ENCODE measurements around the gene C4orf50.

C4orf50 gene

GRCh38 chr4:5973033-5973432 is 45.2 kb downstream of the C4orf50 start:
- no peak for DNase-seq (ENCODE audit: low read depth in 2 of 2, low spot score in 1 of 2)

DNA sequence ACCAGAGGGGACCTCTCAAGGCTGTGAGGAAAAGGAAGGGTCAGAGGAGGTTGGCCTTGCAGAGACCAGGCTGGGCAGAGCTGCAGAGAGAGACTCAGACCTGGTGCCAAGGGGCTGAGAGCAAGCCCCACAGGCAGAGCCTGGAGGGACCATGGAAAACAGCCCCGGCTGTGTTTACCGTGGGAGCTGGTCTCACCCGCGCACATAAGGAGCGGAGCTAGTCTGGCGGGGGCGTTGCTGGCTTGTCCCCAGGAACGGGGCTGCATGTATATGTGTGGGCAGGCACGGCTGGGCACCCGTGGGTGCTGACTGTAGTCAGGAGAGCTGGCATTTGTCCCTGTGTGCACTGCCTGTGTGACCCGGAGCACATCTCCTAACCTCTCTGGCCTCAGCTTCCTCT is 45.7 kb downstream of the C4orf50 start:
- no peak for DNase-seq (ENCODE audit: low read depth in 2 of 2, low spot score in 1 of 2)

- no peak for DNase-seq (ENCODE audit: low read depth in 2 of 2, low spot score in 1 of 2)
These were observed 47.2 kb downstream of the C4orf50 start for GRCh38 chr4:5971078-5971450.

GRCh38 chr4:5970381-5971077 is 47.7 kb downstream of the C4orf50 start:
- no peak for DNase-seq (ENCODE audit: low read depth in 2 of 2, low spot score in 1 of 2)

DNA sequence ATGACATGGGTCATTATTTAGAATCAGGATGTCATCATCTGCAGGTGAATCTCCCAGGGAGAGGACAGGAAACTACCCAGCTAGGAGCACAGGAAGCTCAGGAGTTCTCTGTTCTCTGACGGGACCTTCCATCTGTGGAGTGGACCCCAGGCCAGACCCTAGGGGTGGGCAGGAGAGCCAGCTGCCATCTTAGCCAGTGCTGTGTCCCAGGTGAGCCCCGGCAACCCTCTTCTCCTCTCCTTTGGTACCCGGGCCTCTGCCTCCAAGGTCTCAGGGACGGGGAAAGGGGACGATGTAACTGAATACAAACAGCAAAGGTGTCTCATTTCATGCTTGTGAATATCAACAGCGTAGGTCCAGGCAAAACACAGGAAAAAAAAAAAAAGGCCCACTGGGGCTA is 48.5 kb downstream of the C4orf50 start:
- no peak for DNase-seq (ENCODE audit: low read depth in 2 of 2, low spot score in 1 of 2)

DNA sequence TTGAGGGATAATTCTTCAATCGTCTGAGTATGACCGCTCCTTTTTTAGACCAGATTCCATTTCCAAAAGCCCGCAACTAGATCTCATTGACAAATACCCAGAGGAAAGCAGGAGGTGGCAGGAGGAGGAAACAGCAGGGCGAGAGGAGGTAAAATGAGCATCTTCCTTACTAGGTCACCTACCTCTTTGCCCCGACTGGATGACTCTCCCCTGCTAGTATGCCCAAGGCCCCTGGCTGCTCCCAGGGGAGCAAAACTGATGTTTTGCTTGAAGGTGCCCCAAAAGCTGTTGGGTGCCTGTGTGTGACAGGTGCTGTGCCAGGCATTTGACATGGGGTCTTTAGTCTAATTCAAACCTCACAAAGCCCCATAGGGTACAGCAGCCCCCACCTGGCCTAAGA is 48.9 kb downstream of the C4orf50 start:
- DNase-seq (ENCODE audit: low read depth in 2 of 2, low spot score in 1 of 2), result no peak

GRCh38 chr4:5968246-5968645 is 50.0 kb downstream of the C4orf50 start:
- no peak for DNase-seq (ENCODE audit: low read depth in 2 of 2, low spot score in 1 of 2)

- DNase-seq (ENCODE audit: low read depth in 2 of 2, low spot score in 1 of 2), result no peak
These were observed 50.4 kb downstream of the C4orf50 start for GRCh38 chr4:5967783-5968182.

DNA sequence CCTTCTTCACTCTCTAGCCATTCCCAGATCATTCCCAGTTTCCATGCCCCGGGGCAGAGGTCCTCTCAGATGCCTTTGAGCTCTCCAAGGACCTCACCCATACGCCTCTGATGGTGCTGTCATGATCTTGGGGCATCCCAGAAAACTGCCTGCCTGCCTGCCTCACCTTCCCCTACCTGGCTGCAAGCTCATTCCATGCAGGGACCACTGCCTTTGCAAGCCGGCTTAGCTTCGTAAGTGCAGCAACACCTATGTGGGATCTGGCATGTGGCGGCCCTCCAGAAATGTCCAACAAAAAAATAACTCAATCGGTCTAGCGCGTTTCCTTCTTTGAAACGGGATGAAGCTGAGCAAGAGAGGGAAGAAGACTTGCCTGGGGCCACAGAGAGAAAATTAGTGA is 53.0 kb downstream of the C4orf50 start:
- no peak for DNase-seq (ENCODE audit: low read depth in 2 of 2, low spot score in 1 of 2)

DNA sequence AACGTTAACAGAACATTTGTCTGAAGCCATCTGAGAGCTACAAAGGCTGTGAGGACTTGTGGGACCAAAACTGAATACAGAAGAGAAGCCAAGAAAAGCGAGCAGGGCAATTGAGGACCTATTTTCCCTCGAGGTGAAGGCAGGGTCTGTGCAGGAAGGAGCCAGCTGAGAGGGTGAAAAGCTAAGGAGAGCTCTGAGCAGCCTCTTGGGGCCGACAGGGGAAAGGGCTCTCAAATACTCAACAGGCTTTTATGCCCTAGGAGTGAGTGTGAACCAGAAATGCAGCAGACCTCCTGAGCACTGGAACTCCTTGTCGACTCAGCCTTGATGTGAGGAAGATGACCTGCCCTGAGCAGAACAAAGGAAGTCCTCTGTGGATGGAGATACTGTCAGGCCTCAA is 54.2 kb downstream of the C4orf50 start:
- DNase-seq (ENCODE audit: low read depth in 2 of 2, low spot score in 1 of 2), result no peak

DNA sequence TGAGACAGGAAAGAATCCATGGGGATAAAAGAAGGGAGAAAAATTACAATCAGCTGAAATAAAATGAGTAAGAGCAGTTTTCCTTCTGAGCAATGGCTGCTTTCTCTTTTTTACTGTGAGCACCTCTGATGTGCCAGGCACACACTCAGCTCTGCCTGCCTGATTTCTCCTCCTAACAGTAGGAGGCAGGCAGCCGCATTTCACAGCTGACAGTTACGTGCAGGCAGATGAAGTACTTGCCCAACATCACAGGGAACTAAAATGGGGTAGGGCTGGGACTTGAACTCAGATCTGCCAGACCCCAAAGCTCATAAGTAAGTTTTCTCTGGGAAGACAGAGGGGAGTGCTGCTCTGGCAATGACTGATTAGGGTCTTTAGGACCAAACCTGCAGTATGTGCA is 54.6 kb downstream of the C4orf50 start:
- DNase-seq (ENCODE audit: low read depth in 2 of 2, low spot score in 1 of 2), result no peak

GRCh38 chr4:5962416-5962815 is 55.8 kb downstream of the C4orf50 start:
- DNase-seq (ENCODE audit: low read depth in 2 of 2, low spot score in 1 of 2), result no peak

GRCh38 chr4:5960252-5960880 is 57.9 kb downstream of the C4orf50 start:
- no peak for DNase-seq (ENCODE audit: low read depth in 2 of 2, low spot score in 1 of 2)

DNA sequence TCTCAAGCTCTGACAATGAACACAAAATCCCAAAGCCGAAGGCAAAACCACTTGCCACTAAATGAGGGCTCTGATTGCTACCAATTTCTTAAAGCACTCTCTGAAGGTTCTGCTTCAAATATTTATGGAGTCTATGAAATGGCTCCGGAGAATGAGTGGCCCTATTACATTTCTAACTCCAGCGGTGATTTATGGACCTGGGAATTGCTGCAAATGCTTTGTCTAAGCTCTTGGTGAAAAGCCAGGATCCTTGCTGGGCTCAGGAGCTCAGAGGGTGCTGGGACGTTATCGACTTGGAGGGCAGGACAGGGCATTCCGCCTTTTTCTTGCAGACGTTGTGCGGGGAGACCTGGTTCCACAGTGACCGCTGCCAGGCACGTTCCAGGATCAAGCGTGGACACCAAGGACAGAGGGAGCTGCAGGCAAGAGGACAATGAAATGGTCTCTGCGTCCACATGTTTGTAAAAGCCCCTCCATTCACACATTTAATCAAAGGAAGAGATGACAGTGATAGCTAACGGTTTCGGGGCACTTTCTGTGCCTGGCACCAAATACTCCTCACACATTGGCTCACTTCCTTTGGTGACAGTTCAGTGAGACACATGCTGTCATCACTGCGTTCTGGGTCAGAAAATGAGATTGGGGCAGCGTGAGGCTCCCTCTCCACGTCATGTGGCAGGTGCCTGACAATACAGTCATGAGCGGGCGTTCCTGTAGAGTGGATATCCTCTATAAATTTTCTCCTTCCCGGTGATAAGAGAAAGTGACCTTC is 58.8 kb downstream of the C4orf50 start:
- no peak for DNase-seq (ENCODE audit: low read depth in 2 of 2, low spot score in 1 of 2)

GRCh38 chr4:5958199-5958735 is 60.0 kb downstream of the C4orf50 start:
- DNase-seq (ENCODE audit: low read depth in 2 of 2, low spot score in 1 of 2), result no peak

GRCh38 chr4:5957076-5957475 is 61.2 kb downstream of the C4orf50 start:
- no peak for DNase-seq (ENCODE audit: low read depth in 2 of 2, low spot score in 1 of 2)

GRCh38 chr4:5956285-5957021 is 61.8 kb downstream of the C4orf50 start:
- no peak for DNase-seq (ENCODE audit: low read depth in 2 of 2, low spot score in 1 of 2)

- DNase-seq (ENCODE audit: low read depth in 2 of 2, low spot score in 1 of 2), result no peak
These were observed 62.4 kb downstream of the C4orf50 start for GRCh38 chr4:5955856-5956255.

DNA sequence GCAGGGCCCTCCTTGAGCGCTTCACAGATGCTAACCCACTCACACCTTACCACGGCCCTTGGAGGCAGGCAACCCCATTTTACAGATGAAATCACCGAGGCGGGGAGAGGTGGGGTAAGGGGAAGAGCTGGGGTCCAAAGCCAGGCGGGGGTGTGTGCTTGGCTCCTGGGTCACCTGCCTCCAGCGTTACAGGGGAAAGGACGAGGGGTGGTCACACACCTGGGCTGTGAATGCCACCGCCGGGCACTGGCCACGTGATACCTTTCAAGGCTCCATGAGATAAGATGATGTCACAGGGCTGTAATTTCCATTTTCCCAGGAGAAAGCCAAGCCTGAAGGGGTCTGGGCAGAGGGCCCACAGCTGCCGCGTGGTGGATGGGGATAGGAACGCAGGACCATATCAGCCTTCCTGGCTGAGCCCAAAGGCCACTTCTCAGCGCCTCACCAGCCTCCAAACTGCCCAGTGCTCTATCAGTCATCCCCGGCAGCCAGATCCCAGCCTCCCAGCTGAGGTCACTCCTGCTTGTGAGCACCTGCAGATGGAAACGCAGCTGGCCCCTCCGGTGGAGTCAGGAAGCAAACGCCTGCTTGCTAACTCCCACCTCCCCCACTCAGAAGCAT is 62.9 kb downstream of the C4orf50 start:
- DNase-seq (ENCODE audit: low read depth in 2 of 2, low spot score in 1 of 2), result no peak

- DNase-seq (ENCODE audit: low read depth in 2 of 2, low spot score in 1 of 2), result no peak
These were observed 64.0 kb downstream of the C4orf50 start for GRCh38 chr4:5954056-5954760.
